Medulla oblongata (tissue), 1 donor: ENCODE data around the gene MMP28.
A peak's percentile ranks its signal among the peaks of the same experiment; 100 is the strongest.
"Not testable (repeated sequence)": the region's sequence is repeated elsewhere in the genome, so short reads cannot be mapped to it uniquely, and the experiment has no call there.

ENCODE experiments used
- DNase-seq: peaks from one replicate; pipeline ENCODE4 v3.0.0-alpha.2; 2015; ENCODE audit errors: extremely low spot score

MMP28 gene

GRCh38 chr17:35766489-35766877, 29.0 kb downstream of the MMP28 start:
- DNase-seq: no peak

GRCh38 chr17:35765756-35766488, 29.5 kb downstream of the MMP28 start:
- DNase-seq: no peak

DNA sequence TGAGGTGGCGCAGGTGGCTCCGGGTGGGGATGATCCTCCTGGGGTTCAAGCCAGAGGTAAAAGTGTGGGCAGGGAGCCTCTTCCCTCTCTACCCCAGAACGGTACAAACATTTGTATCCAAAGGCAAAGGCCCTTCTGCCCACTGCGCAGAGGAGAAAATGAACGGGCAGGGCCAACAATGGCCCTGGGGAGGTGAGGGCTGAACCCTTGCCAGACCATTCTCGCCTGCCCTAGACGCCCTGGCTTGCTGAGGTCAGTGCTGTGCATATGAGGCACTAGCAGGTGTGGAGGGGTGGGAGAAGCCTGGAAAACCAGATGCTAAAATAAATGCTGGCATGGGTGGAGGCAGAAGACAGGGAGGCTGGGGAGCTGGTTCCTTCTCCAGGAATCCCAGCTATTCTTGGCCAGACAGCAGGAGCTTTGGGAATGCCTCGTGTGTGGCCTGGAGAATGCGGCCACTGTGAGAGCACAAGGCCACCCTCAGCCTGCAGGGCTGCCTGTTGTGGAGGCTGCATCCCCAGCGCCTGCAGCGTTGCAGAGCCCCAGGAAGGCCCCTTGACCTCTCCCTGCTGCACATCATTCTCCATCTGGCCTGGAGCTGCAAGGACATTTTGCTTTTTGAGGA, 30.2 kb downstream of the MMP28 start:
- no peak for DNase-seq

DNA sequence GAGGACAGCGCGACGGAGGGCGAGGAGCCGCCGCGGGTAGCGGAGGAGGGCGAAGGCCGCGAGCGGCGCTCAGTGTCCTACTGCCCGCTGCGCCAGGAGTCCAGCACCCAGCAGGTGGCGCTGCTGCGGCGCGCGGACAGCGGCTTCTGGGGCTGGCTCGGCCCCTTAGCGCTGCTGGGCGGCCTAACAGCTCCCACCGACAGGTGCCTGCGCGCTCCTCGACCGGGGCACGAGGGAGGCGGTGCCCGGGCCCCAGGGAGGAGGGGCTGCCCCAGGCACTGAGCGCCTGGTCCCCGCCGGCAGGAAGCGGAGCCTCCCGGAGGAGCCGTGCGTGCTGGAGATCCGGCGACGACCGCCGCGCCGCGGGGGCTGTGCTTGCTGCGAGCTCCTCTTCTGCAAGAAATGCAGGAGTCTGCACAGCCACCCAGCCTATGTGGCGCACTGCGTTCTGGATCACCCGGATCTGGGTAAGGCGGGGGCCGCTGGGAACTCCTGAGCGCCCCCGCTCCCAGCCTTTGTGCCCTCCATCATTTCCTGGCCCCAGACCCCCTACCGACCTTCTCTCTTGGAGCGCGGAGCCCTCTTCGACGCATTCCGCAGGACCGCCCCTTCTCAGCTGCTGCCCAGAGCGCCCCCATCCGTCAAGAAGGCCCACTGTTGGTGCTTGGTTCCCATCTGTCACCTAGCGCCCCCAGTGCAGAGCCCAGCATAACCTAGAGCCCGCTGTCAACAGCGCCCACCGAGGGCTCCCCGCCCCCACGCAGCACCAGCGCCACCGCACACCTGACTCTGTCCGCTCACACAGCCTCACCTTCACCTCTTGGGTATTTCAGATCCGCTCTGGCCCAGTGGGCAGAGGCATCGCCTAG, 31.1 kb downstream of the MMP28 start:
- DNase-seq: peak; percentile 89

GRCh38 chr17:35763767-35764122, 31.7 kb downstream of the MMP28 start:
- DNase-seq: no peak

- DNase-seq: no peak
Measured at GRCh38 chr17:35761601-35762000, 33.8 kb downstream of the MMP28 start.

- no peak for DNase-seq
Measured at GRCh38 chr17:35760587-35760986, 34.9 kb downstream of the MMP28 start, which contains the start of gene C17orf50. Gene C17orf50 (plus strand): TSS chr17:35760887. CDS start chr17:35760942, 55 bp downstream.

GRCh38 chr17:35757243-35757642, 38.2 kb downstream of the MMP28 start:
- DNase-seq: no peak

DNA sequence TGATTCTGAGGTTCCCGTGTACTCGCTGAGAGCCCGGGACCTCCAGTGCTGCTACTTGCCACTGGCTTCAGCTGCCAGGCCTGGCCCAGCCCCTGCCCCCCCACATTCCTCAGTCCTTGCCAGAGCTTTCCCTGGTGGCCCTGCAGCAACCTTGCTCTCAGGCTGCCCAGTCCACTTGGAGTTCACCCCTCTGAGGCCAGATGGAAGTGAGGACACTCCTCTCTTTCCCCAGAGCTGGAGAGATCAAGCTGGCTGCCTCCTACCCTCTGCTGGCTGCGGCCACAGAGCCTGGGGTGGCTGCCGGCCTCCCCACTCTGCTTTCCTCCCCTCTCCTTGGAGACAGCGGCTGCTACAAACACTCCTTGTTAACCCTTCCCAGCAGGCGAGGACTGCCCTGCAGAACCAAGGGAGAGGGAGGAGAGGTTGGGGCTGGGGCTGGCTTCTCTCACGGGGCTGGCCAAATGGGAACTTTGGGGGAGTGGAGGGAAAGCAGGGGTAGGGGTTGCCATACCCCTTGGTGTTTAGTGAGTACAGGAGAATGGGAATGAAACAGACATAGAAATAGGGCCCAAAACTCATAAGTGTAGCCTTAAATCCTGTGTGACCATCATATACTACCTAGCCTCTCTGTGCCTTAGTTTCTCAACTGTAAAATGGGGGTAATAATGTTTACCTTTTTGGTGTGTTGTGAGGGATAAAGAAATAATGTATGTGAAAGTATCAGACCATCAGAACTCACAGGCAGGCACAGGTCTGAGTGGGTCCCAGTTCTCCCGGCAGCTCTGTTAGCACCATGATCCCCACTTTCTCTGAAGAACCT, 42.3 kb downstream of the MMP28 start, which contains the start of gene GAS2L2:
Gene GAS2L2, minus strand, starts transcription at position 295 of the 820 bp plus-strand sequence. CDS start 389 bp downstream, outside the sequence.
- DNase-seq: peak; percentile 42

DNA sequence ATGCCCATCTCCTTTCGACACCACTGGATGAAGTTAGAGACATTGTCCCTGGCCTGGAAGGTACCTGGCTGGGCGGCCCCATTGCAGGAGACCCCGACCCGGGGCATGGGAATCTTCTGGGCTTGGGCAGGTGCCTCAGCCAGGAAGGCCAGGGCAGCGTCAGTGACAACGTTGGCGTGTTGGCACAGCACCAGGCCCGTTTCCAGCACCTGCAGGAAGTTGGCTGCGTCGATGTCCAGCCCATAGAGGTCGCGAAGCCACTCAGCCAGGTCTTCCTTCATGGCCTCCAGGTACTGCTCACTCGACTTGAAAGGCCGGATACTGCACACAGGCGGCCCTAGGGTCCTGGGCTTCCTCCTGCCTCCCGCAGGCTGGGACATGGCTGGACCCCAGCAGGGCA, 43.0 kb downstream of the MMP28 start:
- DNase-seq: no peak

GRCh38 chr17:35751541-35751940, 43.9 kb downstream of the MMP28 start:
- DNase-seq: not testable (repeated sequence)

DNA sequence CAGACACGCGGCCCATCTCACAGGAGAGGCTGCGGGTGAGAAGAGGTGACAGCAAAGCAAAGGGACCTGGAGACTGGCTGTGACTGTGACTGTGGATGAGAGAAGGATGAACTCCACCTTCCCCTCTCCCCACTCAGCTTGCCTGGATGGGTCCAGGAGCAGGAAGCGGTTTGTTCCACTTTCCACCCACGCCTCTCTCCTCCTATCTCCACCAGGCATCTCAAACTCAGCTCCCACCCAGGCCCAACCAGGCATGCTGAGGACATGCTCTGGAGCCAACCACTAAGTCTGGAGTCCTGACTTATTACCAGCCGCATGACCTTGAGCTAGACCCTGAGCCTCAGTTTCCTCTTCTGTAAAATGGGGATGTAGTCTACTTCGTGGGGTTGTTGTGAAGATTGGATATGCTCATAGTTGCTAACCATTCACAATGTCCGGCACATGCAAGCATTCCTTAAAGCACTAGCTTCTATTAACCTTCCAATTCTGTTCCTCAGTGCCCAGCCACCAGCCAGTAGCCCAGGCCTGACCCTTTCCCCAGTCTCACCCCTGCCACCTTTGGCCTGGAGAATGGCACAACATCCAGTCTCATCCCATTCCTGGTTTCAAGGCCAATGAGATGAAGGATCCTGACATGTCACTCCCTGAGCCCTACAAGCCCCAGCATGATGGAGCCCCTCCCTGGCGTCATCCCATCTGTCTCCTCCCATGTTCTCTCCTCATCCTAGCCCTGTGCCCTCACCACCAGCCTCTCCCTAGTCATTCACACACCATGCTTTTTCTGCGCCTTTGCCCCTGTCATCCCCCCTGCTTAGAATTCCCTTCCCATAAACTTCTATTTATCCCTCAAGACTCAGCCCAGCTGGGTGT, 44.7 kb downstream of the MMP28 start:
- no peak for DNase-seq

GRCh38 chr17:35749560-35750412, 45.7 kb downstream of the MMP28 start:
- DNase-seq: no peak

GRCh38 chr17:35748979-35749378, 46.5 kb downstream of the MMP28 start:
- DNase-seq: no peak

DNA sequence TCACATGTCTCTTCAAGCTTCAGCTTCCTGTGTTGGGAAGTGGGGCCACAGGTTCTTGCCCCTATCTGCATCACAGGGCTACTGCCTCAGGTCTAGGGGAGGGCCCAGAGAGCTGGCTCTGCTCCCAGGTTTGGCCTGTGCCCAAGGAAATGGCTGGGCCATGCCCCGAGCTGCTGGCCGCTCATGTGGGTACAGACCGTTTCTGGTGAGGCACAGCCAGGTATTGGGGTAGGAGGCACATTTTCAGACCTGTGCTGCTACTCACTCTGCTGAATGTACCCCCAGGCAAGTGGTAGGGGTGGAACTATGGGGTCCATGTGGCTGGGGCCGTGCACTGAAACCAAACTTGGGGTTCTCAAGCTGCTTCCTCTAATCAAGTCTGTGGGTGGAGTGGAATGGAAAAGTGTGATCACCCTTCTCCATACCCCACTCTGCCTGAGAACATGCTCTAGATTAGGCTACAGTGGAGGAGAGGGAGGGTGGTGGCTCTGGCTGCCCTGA, 47.0 kb downstream of the MMP28 start:
- peak; percentile 16 for DNase-seq

GRCh38 chr17:35747540-35748017, 47.9 kb downstream of the MMP28 start:
- DNase-seq: peak; percentile 85

- DNase-seq: no peak
Measured at GRCh38 chr17:35745749-35746320, 49.6 kb downstream of the MMP28 start.

- no peak for DNase-seq
Measured at GRCh38 chr17:35745246-35745645, 50.2 kb downstream of the MMP28 start.

GRCh38 chr17:35744830-35745229, 50.6 kb downstream of the MMP28 start:
- DNase-seq: no peak
